GM19023 (cell line): ENCODE data around the gene B3GNT8.
"Not testable (repeated sequence)": the region's sequence is repeated elsewhere in the genome, so short reads cannot be mapped to it uniquely, and the experiment has no call there.

Experiments
- ATAC-seq: cut with Tn5 transposase; IDR thresholded peaks from one replicate; pipeline ENCODE4 v1.9.1; 2021; ENCODE audit warnings: mild to moderate bottlenecking, moderate library complexity; ENCODE audit not compliant: unreplicated experiment

B3GNT8 gene

GRCh38 chr19:41395355-41395754, 31.8 kb downstream of the B3GNT8 start:
- ATAC-seq: no peak

GRCh38 chr19:41392775-41393174, 34.4 kb downstream of the B3GNT8 start:
- no peak for ATAC-seq

GRCh38 chr19:41391618-41392017, 35.6 kb downstream of the B3GNT8 start:
- no peak for ATAC-seq

DNA sequence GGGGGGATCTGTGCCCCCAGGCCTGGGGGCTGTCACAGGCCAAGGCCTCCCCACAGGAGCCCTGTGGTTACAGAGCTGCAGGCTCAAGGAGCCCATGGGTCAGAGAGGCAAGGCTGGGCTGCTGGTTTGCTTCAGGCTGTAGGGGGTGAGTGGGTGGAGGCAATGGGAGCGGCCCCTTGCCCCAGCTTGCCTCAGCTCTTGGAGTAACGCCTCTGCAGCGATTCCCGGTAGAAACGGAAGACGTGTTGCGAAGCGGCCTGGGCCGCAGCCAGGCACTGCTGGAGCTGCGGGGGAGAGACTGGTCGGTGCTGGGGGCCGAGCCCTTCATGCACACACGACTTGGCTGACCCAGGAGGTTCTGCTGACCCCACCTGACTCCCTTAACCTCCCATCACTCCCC, 40.7 kb downstream of the B3GNT8 start:
- ATAC-seq: no peak

DNA sequence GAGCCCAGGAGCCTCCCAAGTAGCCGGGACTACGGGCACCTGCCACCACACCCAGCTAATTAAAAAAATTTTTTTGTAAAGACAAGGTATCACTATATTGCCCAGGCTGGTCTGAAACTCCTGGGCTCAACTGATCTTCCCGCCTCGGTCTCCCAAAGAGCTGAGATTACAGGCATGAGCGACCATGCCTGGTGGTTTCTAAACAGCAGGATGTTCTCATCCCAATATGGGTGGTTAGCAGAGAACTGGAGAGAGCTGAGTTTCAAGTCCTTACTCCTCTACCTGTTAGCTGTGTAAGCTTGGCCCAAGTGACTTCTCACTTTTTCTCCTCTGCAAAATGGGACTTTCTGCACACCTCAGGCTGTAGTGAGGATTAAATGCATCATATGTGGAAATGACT, 42.8 kb downstream of the B3GNT8 start:
- no peak for ATAC-seq

DNA sequence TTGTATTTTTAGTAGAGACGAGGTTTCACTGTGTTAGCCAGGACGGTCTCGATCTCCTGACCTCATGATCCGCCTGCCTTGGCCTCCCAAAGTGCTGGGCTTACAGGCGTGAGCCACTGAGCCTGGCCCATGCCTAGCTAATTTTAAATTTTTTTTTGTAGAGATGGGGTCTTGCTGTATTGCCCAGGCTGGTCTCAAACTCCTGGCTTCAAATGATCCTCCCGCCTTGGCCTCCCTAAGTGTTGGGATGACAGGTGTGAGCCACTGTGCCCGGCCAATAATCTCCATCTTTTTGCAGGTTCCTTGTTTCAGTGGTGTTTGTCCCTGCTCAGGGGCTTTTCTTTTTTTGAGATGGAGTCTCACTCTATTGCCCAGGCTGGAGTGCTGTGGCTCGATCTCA, 45.6 kb downstream of the B3GNT8 start:
- ATAC-seq: not testable (repeated sequence)

- ATAC-seq: no peak
Measured at GRCh38 chr19:41377977-41378709, 49.0 kb downstream of the B3GNT8 start.

DNA sequence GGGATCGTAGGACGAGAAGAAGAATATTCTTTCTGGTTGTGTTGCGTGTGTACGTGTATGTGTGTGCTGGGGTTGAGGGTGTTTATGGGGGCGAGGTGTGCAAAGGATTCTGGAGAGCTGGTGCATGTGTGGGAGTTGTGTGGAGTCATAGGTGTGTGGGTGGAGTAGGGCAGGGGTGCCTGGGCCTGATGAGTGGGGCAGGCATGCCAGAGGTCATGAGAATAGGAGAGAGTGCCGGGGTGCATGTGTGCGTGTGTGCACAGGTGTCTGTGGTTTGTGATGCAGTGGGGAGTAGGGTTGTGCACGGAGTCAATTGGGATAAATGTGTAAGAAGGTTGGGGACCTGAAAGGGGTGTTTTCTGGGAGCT, 50.2 kb downstream of the B3GNT8 start:
- ATAC-seq: no peak

DNA sequence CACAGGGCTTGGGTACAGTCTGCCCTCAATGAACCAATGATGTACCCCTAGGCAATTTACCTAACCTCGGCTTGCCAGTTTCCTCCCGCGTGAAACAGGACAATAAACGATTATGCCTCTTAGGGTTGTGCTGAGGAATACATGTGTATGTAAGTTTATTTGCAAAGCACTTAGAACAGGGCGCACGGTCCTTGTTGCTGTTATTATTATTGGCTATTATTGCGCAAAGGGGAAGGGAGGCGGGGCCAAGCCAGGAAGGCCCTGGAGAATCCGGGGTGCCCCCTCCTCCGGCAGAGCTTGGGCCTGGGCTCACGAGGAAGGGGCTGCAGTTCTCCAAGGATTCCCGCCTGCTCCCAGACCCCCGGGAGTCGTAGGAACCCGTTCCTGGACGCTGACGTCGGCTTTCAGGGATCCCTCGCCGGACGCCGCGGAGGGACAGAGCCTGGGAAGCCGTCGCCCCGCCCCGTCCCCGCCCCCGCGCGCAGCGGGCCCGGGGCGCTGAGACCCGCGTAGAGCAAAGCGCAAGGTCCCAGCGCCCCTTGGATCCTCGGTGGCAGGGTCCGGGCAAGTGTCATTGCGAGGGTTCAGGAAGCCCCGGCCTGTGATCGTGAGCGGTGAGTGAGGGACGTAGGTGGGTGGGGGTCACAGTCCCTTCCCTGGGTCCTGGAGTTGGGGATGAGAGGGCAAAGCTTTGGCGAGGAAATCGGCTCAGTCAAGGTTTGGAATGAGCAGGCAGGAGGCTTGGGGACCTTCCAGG, 50.8 kb downstream of the B3GNT8 start, which contains the start of gene TMEM91:
TMEM91 (plus strand) TSS at position 293 of the 757 bp plus-strand sequence. CDS start 1,777 bp downstream, outside the sequence.
- ATAC-seq: no peak
